K562 (cell line): ENCODE data around the gene UFSP2. TPM values are rescaled to one million over a fixed set of nuclear protein-coding genes. Genes with fewer than 3 reads are reported as not detected.
A peak's percentile ranks its signal among the peaks of the same experiment; 100 is the strongest.

ENCODE experiments used
- BRF2 ChIP-seq: IDR thresholded peaks from 3 replicates; pipeline ENCODE4 v1.6.1; 2011; ENCODE audit warnings: borderline replicate concordance, mild to moderate bottlenecking; ENCODE audit not compliant: insufficient read length, insufficient read depth
- ESRRA ChIP-seq: fragments of 450-650 bp; IDR thresholded peaks from 2 replicates; pipeline ENCODE4 v1.6.1; 2014; ENCODE audit warnings: low read depth, mild to moderate bottlenecking, moderate library complexity, borderline replicate concordance
- FOXJ2 ChIP-seq: fragments of 200-800 bp; sonication (Bioruptor generic); IDR thresholded peaks from 2 replicates; pipeline ENCODE4 v1.6.1; 2016; ENCODE audit warnings: missing genetic modification characterization, missing compliant biosample characterization
- HDAC1 ChIP-seq, 2 experiments: fragments of 450-650 bp; IDR thresholded peaks; 2 replicates each; pipeline ENCODE4 v1.6.1; 2016 to 2017; ENCODE audit warnings: inconsistent platforms in 1 of 2, mild to moderate bottlenecking in 1 of 2, moderate library complexity in 1 of 2
- HDAC2 ChIP-seq: fragments of 450-650 bp; IDR thresholded peaks from 2 replicates; pipeline ENCODE4 v1.6.1; 2016; ENCODE audit warnings: mild to moderate bottlenecking
- HMGN3 ChIP-seq: IDR thresholded peaks from 2 replicates; pipeline ENCODE4 v1.6.1; 2011; ENCODE audit warnings: borderline replicate concordance, low read depth, mild to moderate bottlenecking, mixed read lengths, low read length; ENCODE audit not compliant: insufficient read length; ENCODE audit errors: extremely low read depth
- NR2C2 ChIP-seq, 2 experiments: fragments of 200-800 bp in 1 of 2; sonication (Bioruptor generic) in 1 of 2; sonication (generic) in 1 of 2; formaldehyde crosslinking in 1 of 2; IDR thresholded peaks; 2 replicates each; pipeline versions ENCODE4 v1.6.1 to v1.8.0; 2016 to 2022; ENCODE audit warnings: mild to moderate bottlenecking in 1 of 2, missing compliant biosample characterization in 1 of 2, missing genetic modification characterization in 1 of 2, missing genetic modification reagents in 1 of 2
- RB1 ChIP-seq: fragments of 450-650 bp; IDR thresholded peaks from 2 replicates; pipeline ENCODE4 v1.6.1; 2017; ENCODE audit warnings: low read depth, mild to moderate bottlenecking
- RFX1 ChIP-seq: fragments of 450-650 bp; IDR thresholded peaks from 2 replicates; pipeline ENCODE4 v1.6.1; 2016; ENCODE audit warnings: mild to moderate bottlenecking, moderate library complexity
- U2AF2 ChIP-seq: fragments of 200-400 bp; formaldehyde crosslinking; optimal IDR thresholded peaks from 2 replicates; pipeline ENCODE3; 2017; ENCODE audit warnings: low read depth, mild to moderate bottlenecking, low read length
- UBTF ChIP-seq, 2 experiments: IDR thresholded peaks; 2 replicates each; pipeline ENCODE4 v1.6.1; 2012; ENCODE audit warnings: improper control_type of control experiment in 2 of 2, low read depth in 2 of 2, low read length in 2 of 2, borderline replicate concordance in 1 of 2
- ZNF224 ChIP-seq: sonication (generic); formaldehyde crosslinking; IDR thresholded peaks from 2 replicates; pipeline ENCODE4 v1.8.0; 2022; ENCODE audit warnings: mild to moderate bottlenecking, missing genetic modification reagents
- ZNF3 ChIP-seq: fragments of 250-450 bp; sonication (Bioruptor Pico); IDR thresholded peaks from 2 replicates; pipeline ENCODE4 v1.5.0; 2021; ENCODE audit warnings: mild to moderate bottlenecking, moderate library complexity
- ZNF644 ChIP-seq: fragments of 200-800 bp; sonication (Bioruptor generic); IDR thresholded peaks from 2 replicates; pipeline ENCODE4 v1.6.1; 2016; ENCODE audit warnings: low read depth, missing genetic modification characterization, missing compliant biosample characterization
- polyA plus RNA-seq, 8 experiments: library from polyadenylated mRNA; depleted of rRNA in 4 of 8; stranded (reverse) in 5 of 8; unstranded in 3 of 8; fragments of >200 nt; fragmentation: Nextera tagmentation in 2 of 8; fragmentation: Illumina TruSeq in 1 of 8; extraction: Ambion mirVana in 2 of 8; extraction: Trizol in 1 of 8; gene quantifications; 2 replicates each; pipeline versions ENCODE4 v1.2.1 to v1.2.3, GENCODE V29; 2011 to 2014; ENCODE audit warnings: inconsistent platforms in 1 of 8, missing spikeins in 1 of 8
- total RNA-seq, 7 experiments: library from RNA; depleted of rRNA in 6 of 7; stranded (reverse); fragments of >200 nt in 6 of 7; fragmentation: Illumina TruSeq in 2 of 7; extraction: Trizol in 2 of 7; gene quantifications; 2 replicates each; pipeline versions ENCODE4 v1.2.1 to v1.2.3, GENCODE V29; 2011 to 2021; ENCODE audit warnings: low replicate concordance in 1 of 7
- TF ChIP-seq, protein P1 (sequence below), 2 experiments: fragments of 450-650 bp; formaldehyde crosslinking in 1 of 2; IDR thresholded peaks; 2 replicates each; pipeline versions ENCODE4 v1.4.0 to v1.6.1; 2014 to 2020; ENCODE audit warnings: mild to moderate bottlenecking in 2 of 2, borderline replicate concordance in 1 of 2, low read depth in 1 of 2

The UFSP2 gene
- total and polyA plus RNA-seq, 9 of the 15 experiments (the other 6 are each of a cell fraction or from before 2014, with no cell fraction given): 20.1 to 55.8 (median 26.6) TPM

DNA sequence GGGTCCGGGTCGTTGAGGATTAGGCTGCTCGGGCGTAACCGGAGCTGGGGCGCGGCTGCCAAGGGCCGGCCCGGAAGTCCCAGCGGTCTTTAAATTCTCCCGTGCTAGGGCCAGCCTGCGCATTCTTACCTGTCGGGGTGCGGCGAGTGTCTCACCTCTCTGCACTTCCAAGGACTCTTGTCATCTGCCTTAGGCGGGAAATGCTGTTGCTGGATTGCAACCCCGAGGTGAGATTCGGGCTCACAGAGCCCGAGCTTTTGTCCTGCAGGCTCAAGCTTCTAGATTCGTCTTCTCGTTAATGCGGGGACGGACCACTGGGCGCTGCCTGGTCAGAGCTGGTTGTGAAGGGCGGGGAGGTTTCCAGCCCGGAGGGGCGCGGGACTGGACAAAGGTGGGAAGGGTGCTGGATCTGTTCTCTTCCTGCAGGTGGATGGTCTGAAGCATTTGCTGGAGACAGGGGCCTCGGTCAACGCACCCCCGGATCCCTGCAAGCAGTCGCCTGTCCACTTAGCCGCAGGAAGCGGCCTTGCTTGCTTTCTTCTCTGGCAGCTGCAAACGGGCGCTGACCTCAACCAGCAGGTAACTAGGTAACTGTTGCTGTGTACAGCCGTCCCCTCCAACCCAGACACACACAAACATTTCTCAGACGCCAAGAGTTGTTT is 28.9 kb downstream of the UFSP2 start, which contains the start of gene ANKRD37 (continued):
- TF ChIP-seq, protein P1, sequence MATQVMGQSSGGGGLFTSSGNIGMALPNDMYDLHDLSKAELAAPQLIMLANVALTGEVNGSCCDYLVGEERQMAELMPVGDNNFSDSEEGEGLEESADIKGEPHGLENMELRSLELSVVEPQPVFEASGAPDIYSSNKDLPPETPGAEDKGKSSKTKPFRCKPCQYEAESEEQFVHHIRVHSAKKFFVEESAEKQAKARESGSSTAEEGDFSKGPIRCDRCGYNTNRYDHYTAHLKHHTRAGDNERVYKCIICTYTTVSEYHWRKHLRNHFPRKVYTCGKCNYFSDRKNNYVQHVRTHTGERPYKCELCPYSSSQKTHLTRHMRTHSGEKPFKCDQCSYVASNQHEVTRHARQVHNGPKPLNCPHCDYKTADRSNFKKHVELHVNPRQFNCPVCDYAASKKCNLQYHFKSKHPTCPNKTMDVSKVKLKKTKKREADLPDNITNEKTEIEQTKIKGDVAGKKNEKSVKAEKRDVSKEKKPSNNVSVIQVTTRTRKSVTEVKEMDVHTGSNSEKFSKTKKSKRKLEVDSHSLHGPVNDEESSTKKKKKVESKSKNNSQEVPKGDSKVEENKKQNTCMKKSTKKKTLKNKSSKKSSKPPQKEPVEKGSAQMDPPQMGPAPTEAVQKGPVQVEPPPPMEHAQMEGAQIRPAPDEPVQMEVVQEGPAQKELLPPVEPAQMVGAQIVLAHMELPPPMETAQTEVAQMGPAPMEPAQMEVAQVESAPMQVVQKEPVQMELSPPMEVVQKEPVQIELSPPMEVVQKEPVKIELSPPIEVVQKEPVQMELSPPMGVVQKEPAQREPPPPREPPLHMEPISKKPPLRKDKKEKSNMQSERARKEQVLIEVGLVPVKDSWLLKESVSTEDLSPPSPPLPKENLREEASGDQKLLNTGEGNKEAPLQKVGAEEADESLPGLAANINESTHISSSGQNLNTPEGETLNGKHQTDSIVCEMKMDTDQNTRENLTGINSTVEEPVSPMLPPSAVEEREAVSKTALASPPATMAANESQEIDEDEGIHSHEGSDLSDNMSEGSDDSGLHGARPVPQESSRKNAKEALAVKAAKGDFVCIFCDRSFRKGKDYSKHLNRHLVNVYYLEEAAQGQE (IDR thresholded peaks at IDR 0.05; ENCODE audit: borderline replicate concordance): peak; percentile 25
- TF ChIP-seq, protein P1 (CRISPR knock-in tag; IDR thresholded peaks at IDR 0.05; ENCODE audit: low read depth): no peak
- TF ChIP-seq UBTF (IDR thresholded peaks at IDR 0.05; ENCODE audit: borderline replicate concordance in 1 of 2, low read depth in 2 of 2, low read length in 2 of 2) (no peak), ZNF3 (CRISPR knock-in tag) (no peak), ESRRA (no peak), HDAC1 (IDR thresholded peaks at IDR 0.05) (peak; percentile 78 to 83; a peak in 3 of 4 replicates), HDAC2 (peak; percentile 20; the same call in 1 of the 2 replicates), FOXJ2 (tag) (peak; percentile 61; the same call in 1 of the 2 replicates), RB1 (peak; percentile 15; the same call in 1 of the 2 replicates), BRF2 (no peak), HMGN3 (no peak), ZNF224 (CRISPR knock-in tag) (no peak), U2AF2 (no peak), ZNF644 (no peak), NR2C2 (CRISPR knock-in tag; IDR thresholded peaks at IDR 0.05) (no peak), NR2C2 (tag; IDR thresholded peaks at IDR 0.05) (no peak), RFX1 (peak; percentile 63)
